Measurements from ENCODE around the gene CPED1.
"Not testable (repeated sequence)": the region's sequence is repeated elsewhere in the genome, so short reads cannot be mapped to it uniquely, and the experiment has no call there.

Gene CPED1

GRCh38 chr7:121049897-121050296 is 61.4 kb downstream of the CPED1 start:
- H3K4me3 ChIP-seq (replicated peaks in 1 of 2; ENCODE audit: low read depth in 2 of 2, low read length in 2 of 2) = no peak overlapping the region
- no peak for DNase-seq (ENCODE audit: low read depth in 2 of 2)
- no peak for TF ChIP-seq CTCF (IDR thresholded peaks at IDR 0.05; ENCODE audit: low read depth, low read length)

GRCh38 chr7:121053219-121053618 is 64.7 kb downstream of the CPED1 start:
- H3K4me3 ChIP-seq (replicated peaks in 1 of 2; ENCODE audit: low read depth in 2 of 2, low read length in 2 of 2) = no peak overlapping the region
- no peak for DNase-seq (ENCODE audit: low read depth in 2 of 2)
- no peak for TF ChIP-seq CTCF (IDR thresholded peaks at IDR 0.05; ENCODE audit: low read depth, low read length)

GRCh38 chr7:121054925-121055324 is 66.4 kb downstream of the CPED1 start:
- H3K4me3 ChIP-seq (replicated peaks in 1 of 2; ENCODE audit: low read depth in 2 of 2, low read length in 2 of 2) = no peak overlapping the region
- no peak for TF ChIP-seq CTCF (IDR thresholded peaks at IDR 0.05; ENCODE audit: low read depth, low read length)
- DNase-seq (ENCODE audit: low read depth in 2 of 2) = no peak

- no peak for TF ChIP-seq CTCF (IDR thresholded peaks at IDR 0.05; ENCODE audit: low read depth, low read length)
- DNase-seq (ENCODE audit: low read depth in 2 of 2) = no peak
- no peak overlapping the region for H3K4me3 ChIP-seq (replicated peaks in 1 of 2; ENCODE audit: low read depth in 2 of 2, low read length in 2 of 2)
Measured at GRCh38 chr7:121057878-121058277, 69.4 kb downstream of the CPED1 start.

GRCh38 chr7:121058975-121059374 is 70.5 kb downstream of the CPED1 start:
- no peak overlapping the region for H3K4me3 ChIP-seq (replicated peaks in 1 of 2; ENCODE audit: low read depth in 2 of 2, low read length in 2 of 2)
- no peak for TF ChIP-seq CTCF (IDR thresholded peaks at IDR 0.05; ENCODE audit: low read depth, low read length)
- no peak for DNase-seq (ENCODE audit: low read depth in 2 of 2)

- not testable (repeated sequence) for DNase-seq (ENCODE audit: low read depth in 2 of 2); H3K4me3 ChIP-seq (replicated peaks in 1 of 2; ENCODE audit: low read depth in 2 of 2, low read length in 2 of 2)
Measured at GRCh38 chr7:121059979-121060509, 71.5 kb downstream of the CPED1 start.

- TF ChIP-seq CTCF (IDR thresholded peaks at IDR 0.05; ENCODE audit: low read depth, low read length) = no peak
- H3K4me3 ChIP-seq (replicated peaks in 1 of 2; ENCODE audit: low read depth in 2 of 2, low read length in 2 of 2) = no peak overlapping the region
- no peak for DNase-seq (ENCODE audit: low read depth in 2 of 2)
Measured at GRCh38 chr7:121061677-121062582, 73.4 kb downstream of the CPED1 start.
